Stomach (tissue), 4 donors: Measurements from ENCODE around the gene SYNDIG1.

Experiments
- CTCF ChIP-seq, 7 experiments: fragments of 450-650 bp in 4 of 7; fragments of 200-600 bp in 3 of 7; sonication (generic) in 3 of 7; IDR thresholded peaks; one replicate each; pipeline ENCODE4 v1.5.1; 2016 to 2019; ENCODE audit warnings: antibody characterized with exemption in 7 of 7, control low read depth in 2 of 7, mild to moderate bottlenecking in 1 of 7
- POLR2A ChIP-seq, 4 donors: fragments of 450-650 bp; IDR thresholded peaks; one replicate each; pipeline ENCODE4 v1.6.1; 2016; ENCODE audit warnings: antibody characterized with exemption in 4 of 4, control low read depth in 2 of 4, mild to moderate bottlenecking in 1 of 4, moderate library complexity in 1 of 4

DNA sequence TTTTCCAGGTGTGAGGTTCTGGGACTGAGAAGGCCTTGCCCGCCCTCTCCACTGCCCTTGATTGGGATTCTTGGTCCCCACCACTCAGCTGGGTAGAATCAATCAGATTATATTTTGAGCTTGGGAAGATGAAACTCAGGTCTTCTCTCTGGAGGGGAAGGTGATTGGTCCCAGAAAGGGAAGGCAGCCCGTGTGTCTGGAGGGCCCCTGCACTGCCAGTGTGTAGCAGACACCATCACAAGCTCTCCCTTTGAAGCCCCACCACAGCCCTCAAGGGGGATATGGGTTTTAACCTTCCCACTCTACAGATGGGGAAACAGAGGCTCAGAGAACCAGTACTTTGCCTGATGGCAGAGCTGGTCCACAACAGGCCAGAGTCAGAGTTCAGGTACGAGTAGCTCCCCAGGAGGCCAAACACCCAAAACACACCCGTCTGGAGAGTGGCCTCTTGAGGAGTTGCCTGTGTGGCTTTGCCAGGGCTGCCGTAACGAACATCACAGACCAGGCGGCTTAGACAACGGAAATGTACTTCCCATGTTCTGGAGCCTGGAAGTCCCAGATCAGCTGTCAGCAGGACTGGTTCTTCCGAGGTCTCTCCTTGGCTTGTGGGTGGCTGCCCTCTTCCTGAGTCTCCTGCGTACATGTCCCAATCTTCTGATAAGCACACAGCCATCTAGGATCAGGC is 205.6 kb downstream of the SYNDIG1 start:
- TF ChIP-seq CTCF (IDR thresholded peaks at IDR 0.05), result no peak
- no peak for TF ChIP-seq POLR2A (IDR thresholded peaks at IDR 0.05)
